Heart left ventricle (tissue), 13 donors: ENCODE results near the gene ZNF862.

Experiments
- CTCF ChIP-seq, 12 donors: fragments of 200-600 bp; sonication (generic) in 4 of 12; IDR thresholded peaks; one replicate each; pipeline versions ENCODE4 v1.5.0 to v1.8.0; 2018 to 2022; ENCODE audit warnings: antibody characterized with exemption in 12 of 12, mild to moderate bottlenecking in 5 of 12
- POLR2A ChIP-seq, 2 donors: fragments of 450-650 bp; IDR thresholded peaks; one replicate each; pipeline ENCODE4 v1.6.1; 2017; ENCODE audit warnings: antibody characterized with exemption in 2 of 2, mild to moderate bottlenecking in 2 of 2, moderate library complexity in 2 of 2
- donor health status: ischemic (EF 13 %, LVEDD 7.1; RV severe dilation, severe dysfunction).
- donor health status: DM: no; HTN: yes; CAD: no.
- donor health status: DM: no; HTN: no; CAD: no.
- donor health status: ischemic (EF 25% LVEDD 6.9; RV normal size, moderate dysfunction).
- donor health status: ischemic (EF 25% LVEDD 5.7; RV mildly dilated, moderate dysfunction).
- donor health status: ischemic (EF 35%, LVEDD 5.7; RV mildly dilated, moderate dysfunction).
- donor health status: nonischemic (EF 11% LVEDD 7.7; RV severe dilation, severe dysfunction).
- donor health status: DM: yes; HTN: yes; CAD: no.
- donor health status: PGD.
- donor health status: ischemic (EF 29% LVEDD 5.4; RV normal size, mild dysfunction).
- donor health status: nonischemic (EF 23%, LVEDD 6.1; RV moderate dilation, normal function).

- TF ChIP-seq CTCF (IDR thresholded peaks at IDR 0.05) (no peak), POLR2A (IDR thresholded peaks at IDR 0.05) (no peak)
Measured at GRCh38 chr7:149885191-149886017, 47.2 kb downstream of the ZNF862 start.
